HepG2 (cell line): ENCODE results near the gene SART1. TPM values are rescaled to one million over a fixed set of nuclear protein-coding genes. Genes with fewer than 3 reads are reported as not detected.

Source experiments
- ELF1 ChIP-seq: sonication (generic); formaldehyde crosslinking; IDR thresholded peaks from 2 replicates; pipeline ENCODE4 v1.4.0; 2020; ENCODE audit warnings: missing genetic modification reagents
- FOXA3 ChIP-seq: IDR thresholded peaks from 2 replicates; pipeline ENCODE4 v1.6.1; 2016; ENCODE audit warnings: missing genetic modification reagents, missing compliant biosample characterization
- GMEB2 ChIP-seq: IDR thresholded peaks from 2 replicates; pipeline ENCODE4 v1.6.1; 2016; ENCODE audit warnings: missing biosample characterization, missing genetic modification reagents, low read depth
- IRF2 ChIP-seq: IDR thresholded peaks from 2 replicates; pipeline ENCODE4 v1.6.1; 2018; ENCODE audit warnings: missing genetic modification reagents, missing compliant biosample characterization
- MED1 ChIP-seq: sonication (generic); formaldehyde crosslinking; IDR thresholded peaks from 2 replicates; pipeline ENCODE4 v1.4.0; 2020; ENCODE audit warnings: missing genetic modification reagents
- NCOA2 ChIP-seq: sonication (generic); formaldehyde crosslinking; IDR thresholded peaks from 2 replicates; pipeline ENCODE4 v1.8.0; 2022; ENCODE audit warnings: inconsistent platforms
- PBX2 ChIP-seq: IDR thresholded peaks from 2 replicates; pipeline ENCODE4 v1.6.1; 2016; ENCODE audit warnings: control low read depth
- PITX1 ChIP-seq: sonication (generic); formaldehyde crosslinking; IDR thresholded peaks from 2 replicates; pipeline ENCODE4 v1.5.1; 2020; ENCODE audit warnings: mild to moderate bottlenecking, missing genetic modification reagents
- SAP130 ChIP-seq: IDR thresholded peaks from 2 replicates; pipeline ENCODE4 v1.6.1; 2016; ENCODE audit warnings: low read depth
- ZMYM3 ChIP-seq: sonication (generic); formaldehyde crosslinking; IDR thresholded peaks from 2 replicates; pipeline ENCODE4 v1.5.1; 2020; ENCODE audit warnings: mild to moderate bottlenecking, missing genetic modification reagents
- ZNF616 ChIP-seq: sonication (generic); formaldehyde crosslinking; IDR thresholded peaks from 2 replicates; pipeline ENCODE4 v1.5.0; 2020; ENCODE audit warnings: low read depth, mild to moderate bottlenecking, missing genetic modification reagents
- ZNF674 ChIP-seq: sonication (generic); formaldehyde crosslinking; IDR thresholded peaks from 2 replicates; pipeline ENCODE4 v1.5.0; 2020; ENCODE audit warnings: low read depth, mild to moderate bottlenecking, missing genetic modification reagents
- polyA plus RNA-seq, 8 experiments: library from polyadenylated mRNA; depleted of rRNA in 3 of 8; stranded (reverse) in 7 of 8; unstranded in 1 of 8; fragments of >200 nt; fragmentation: Illumina TruSeq in 4 of 8; extraction: Trizol in 4 of 8; gene quantifications; 2 replicates each; pipeline versions ENCODE4 v1.2.1 to v1.2.3, GENCODE V29; 2011 to 2016; ENCODE audit warnings: low read depth in 4 of 8, missing spikeins in 1 of 8, mixed read lengths in 1 of 8; ENCODE audit not compliant: insufficient read depth in 1 of 8
- total RNA-seq, 5 experiments: library from RNA; depleted of rRNA; stranded (reverse); fragments of >200 nt; fragmentation: Illumina TruSeq; extraction: Trizol; gene quantifications; 2 replicates each; pipeline ENCODE4 v1.2.3, GENCODE V29; 2016; ENCODE audit warnings: low read depth in 1 of 5
- TF ChIP-seq, protein P1 (sequence below): sonication (generic); formaldehyde crosslinking; IDR thresholded peaks from 2 replicates; pipeline ENCODE4 v1.5.0; 2020; ENCODE audit warnings: mild to moderate bottlenecking, missing genetic modification reagents
- TF ChIP-seq, protein P2 (sequence below): sonication (generic); formaldehyde crosslinking; IDR thresholded peaks from 2 replicates; pipeline ENCODE4 v1.4.0; 2020; ENCODE audit warnings: mild to moderate bottlenecking, missing genetic modification reagents, borderline replicate concordance

Gene SART1
- total and polyA plus RNA-seq, 2 of the 13 experiments (the other 11 are each of a cell fraction or from before 2014, with no cell fraction given), result 11.3 to 22.5 TPM

DNA sequence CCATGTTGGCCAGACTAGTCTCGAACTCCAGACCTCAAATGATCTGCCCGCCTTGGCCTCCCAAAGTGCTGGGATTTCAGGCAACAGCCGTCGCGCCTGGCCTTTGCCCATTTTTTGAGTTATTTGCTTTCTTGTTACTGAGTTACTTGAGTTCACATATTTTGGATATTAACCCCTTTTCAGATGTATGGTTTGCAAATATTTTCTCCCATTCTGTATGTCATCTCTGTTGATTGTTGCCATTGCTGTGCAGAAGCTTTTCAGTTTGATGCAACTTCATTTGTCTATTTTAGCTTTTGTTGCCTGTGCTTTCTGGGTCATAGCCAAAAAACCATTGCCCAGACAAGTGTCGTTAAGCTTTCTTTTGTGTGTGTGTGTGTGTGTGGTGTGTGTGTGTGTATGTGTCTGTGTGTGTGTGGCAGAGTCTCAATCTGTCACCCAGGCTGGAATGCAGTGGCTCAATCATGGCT, 9.4 kb upstream of the SART1 start (continued):
- TF ChIP-seq PITX1 (CRISPR knock-in tag) (0 out of 2 replicates have a peak, but pooled peaks have one; percentile 34), ELF1 (CRISPR knock-in tag) (no peak), SAP130 (CRISPR knock-in tag) (peak; percentile 53), GMEB2 (CRISPR knock-in tag) (no peak), ZNF674 (CRISPR knock-in tag) (no peak), NCOA2 (CRISPR knock-in tag) (peak; percentile 41; the same call in 1 of the 2 replicates), PBX2 (no peak), IRF2 (0 out of 2 replicates have a peak, but pooled peaks have one; percentile 20), MED1 (peak; percentile 39; the same call in 1 of the 2 replicates), FOXA3 (CRISPR knock-in tag) (peak; percentile 61; the same call in 1 of the 2 replicates), ZMYM3 (CRISPR knock-in tag) (peak; percentile 90), ZNF616 (CRISPR knock-in tag) (no peak)
- TF ChIP-seq, protein P1, sequence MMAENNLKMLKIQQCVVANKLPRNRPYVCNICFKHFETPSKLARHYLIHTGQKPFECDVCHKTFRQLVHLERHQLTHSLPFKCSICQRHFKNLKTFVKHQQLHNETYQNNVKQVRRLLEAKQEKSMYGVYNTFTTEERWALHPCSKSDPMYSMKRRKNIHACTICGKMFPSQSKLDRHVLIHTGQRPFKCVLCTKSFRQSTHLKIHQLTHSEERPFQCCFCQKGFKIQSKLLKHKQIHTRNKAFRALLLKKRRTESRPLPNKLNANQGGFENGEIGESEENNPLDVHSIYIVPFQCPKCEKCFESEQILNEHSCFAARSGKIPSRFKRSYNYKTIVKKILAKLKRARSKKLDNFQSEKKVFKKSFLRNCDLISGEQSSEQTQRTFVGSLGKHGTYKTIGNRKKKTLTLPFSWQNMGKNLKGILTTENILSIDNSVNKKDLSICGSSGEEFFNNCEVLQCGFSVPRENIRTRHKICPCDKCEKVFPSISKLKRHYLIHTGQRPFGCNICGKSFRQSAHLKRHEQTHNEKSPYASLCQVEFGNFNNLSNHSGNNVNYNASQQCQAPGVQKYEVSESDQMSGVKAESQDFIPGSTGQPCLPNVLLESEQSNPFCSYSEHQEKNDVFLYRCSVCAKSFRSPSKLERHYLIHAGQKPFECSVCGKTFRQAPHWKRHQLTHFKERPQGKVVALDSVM (CRISPR knock-in tag), result 0 out of 2 replicates have a peak, but pooled peaks have one; percentile 42
- TF ChIP-seq, protein P2, sequence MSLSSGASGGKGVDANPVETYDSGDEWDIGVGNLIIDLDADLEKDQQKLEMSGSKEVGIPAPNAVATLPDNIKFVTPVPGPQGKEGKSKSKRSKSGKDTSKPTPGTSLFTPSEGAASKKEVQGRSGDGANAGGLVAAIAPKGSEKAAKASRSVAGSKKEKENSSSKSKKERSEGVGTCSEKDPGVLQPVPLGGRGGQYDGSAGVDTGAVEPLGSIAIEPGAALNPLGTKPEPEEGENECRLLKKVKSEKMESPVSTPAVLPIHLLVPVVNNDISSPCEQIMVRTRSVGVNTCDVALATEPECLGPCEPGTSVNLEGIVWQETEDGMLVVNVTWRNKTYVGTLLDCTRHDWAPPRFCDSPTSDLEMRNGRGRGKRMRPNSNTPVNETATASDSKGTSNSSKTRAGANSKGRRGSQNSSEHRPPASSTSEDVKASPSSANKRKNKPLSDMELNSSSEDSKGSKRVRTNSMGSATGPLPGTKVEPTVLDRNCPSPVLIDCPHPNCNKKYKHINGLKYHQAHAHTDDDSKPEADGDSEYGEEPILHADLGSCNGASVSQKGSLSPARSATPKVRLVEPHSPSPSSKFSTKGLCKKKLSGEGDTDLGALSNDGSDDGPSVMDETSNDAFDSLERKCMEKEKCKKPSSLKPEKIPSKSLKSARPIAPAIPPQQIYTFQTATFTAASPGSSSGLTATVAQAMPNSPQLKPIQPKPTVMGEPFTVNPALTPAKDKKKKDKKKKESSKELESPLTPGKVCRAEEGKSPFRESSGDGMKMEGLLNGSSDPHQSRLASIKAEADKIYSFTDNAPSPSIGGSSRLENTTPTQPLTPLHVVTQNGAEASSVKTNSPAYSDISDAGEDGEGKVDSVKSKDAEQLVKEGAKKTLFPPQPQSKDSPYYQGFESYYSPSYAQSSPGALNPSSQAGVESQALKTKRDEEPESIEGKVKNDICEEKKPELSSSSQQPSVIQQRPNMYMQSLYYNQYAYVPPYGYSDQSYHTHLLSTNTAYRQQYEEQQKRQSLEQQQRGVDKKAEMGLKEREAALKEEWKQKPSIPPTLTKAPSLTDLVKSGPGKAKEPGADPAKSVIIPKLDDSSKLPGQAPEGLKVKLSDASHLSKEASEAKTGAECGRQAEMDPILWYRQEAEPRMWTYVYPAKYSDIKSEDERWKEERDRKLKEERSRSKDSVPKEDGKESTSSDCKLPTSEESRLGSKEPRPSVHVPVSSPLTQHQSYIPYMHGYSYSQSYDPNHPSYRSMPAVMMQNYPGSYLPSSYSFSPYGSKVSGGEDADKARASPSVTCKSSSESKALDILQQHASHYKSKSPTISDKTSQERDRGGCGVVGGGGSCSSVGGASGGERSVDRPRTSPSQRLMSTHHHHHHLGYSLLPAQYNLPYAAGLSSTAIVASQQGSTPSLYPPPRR (CRISPR knock-in tag), result peak; percentile 27; the same call in 1 of the 2 replicates
- TF ChIP-seq, all 625 proteins: peak for 62
